Brain pericyte (primary cell): ENCODE results near the gene CYP20A1.
"Not testable (repeated sequence)": the region's sequence is repeated elsewhere in the genome, so short reads cannot be mapped to it uniquely, and the experiment has no call there.

Experiments used
- DNase-seq: peaks from one replicate; pipeline ENCODE4 v3.0.0-alpha.2; 2012; ENCODE audit warnings: low read depth, low spot score

The CYP20A1 gene

GRCh38 chr2:203280428-203281064 lies 41.7 kb downstream of the CYP20A1 start:
- DNase-seq, result peak; percentile 7

- DNase-seq, result no peak
Observed at GRCh38 chr2:203282101-203282500, 43.3 kb downstream of the CYP20A1 start.

GRCh38 chr2:203286532-203286931 lies 47.7 kb downstream of the CYP20A1 start:
- no peak for DNase-seq

- DNase-seq, result no peak
Observed at GRCh38 chr2:203301667-203302066, 62.8 kb downstream of the CYP20A1 start.

- DNase-seq, result not testable (repeated sequence)
Observed at GRCh38 chr2:203302586-203302985, 63.8 kb downstream of the CYP20A1 start.

- no peak for DNase-seq
Observed at GRCh38 chr2:203310688-203311436, 72.0 kb downstream of the CYP20A1 start.

- DNase-seq, result no peak
Observed at GRCh38 chr2:203326356-203326755, 87.5 kb downstream of the CYP20A1 start.

GRCh38 chr2:203327582-203327900 lies 88.7 kb downstream of the CYP20A1 start:
- DNase-seq, result no peak

GRCh38 chr2:203327901-203328759 lies 89.3 kb downstream of the CYP20A1 start, which contains the start of gene ABI2:
Gene ABI2, plus strand, starts transcription at chr2:203328394. Its CDS starts 121 bp downstream, at chr2:203328515.
- DNase-seq, result no peak

- DNase-seq, result no peak
Observed at GRCh38 chr2:203328760-203329540, 90.1 kb downstream of the CYP20A1 start.

GRCh38 chr2:203330434-203330833 lies 91.6 kb downstream of the CYP20A1 start:
- no peak for DNase-seq

GRCh38 chr2:203338322-203338721 lies 99.5 kb downstream of the CYP20A1 start:
- DNase-seq, result no peak

GRCh38 chr2:203340791-203341487 lies 102.1 kb downstream of the CYP20A1 start:
- DNase-seq, result no peak

- DNase-seq, result no peak
Observed at GRCh38 chr2:203341741-203342310, 103.0 kb downstream of the CYP20A1 start.

- DNase-seq, result not testable (repeated sequence)
Observed at GRCh38 chr2:203342374-203342773, 103.6 kb downstream of the CYP20A1 start.

GRCh38 chr2:203344667-203345066 lies 105.8 kb downstream of the CYP20A1 start:
- DNase-seq, result no peak

GRCh38 chr2:203346612-203347011 lies 107.8 kb downstream of the CYP20A1 start:
- DNase-seq, result no peak

GRCh38 chr2:203347375-203347774 lies 108.6 kb downstream of the CYP20A1 start:
- no peak for DNase-seq

GRCh38 chr2:203352604-203353255 lies 113.9 kb downstream of the CYP20A1 start:
- DNase-seq, result no peak

GRCh38 chr2:203354966-203355365 lies 116.1 kb downstream of the CYP20A1 start:
- no peak for DNase-seq
